ENCODE results near the gene CBR1. TPM values are rescaled to one million over a fixed set of nuclear protein-coding genes. Genes with fewer than 3 reads are reported as not detected.

Gene CBR1
- total and polyA plus RNA-seq, 2 donors (not counting 3 experiments of a cell fraction or from before 2014, with no cell fraction given) = 41.3 to 124 TPM

DNA sequence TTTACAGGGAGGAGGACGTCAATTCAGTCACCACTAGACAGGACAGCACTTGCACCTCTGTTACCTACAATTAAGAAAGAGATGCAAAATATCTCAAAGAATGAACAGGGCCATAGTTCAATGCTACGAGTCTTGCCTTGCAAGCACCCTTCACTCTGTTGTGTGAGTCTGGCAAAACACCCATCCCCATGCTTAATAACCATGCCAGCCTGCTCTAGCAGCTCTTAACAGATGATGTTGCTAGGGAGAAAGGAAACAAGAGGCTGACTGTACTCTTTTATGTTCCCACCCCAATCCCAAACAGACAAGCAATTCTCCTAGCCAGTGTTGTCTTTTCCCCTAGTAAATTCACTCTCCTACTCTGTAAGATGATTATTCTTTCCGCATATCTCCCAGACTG is 5.3 kb downstream of the CBR1 start:
- DNase-seq (ENCODE audit: low read depth, low spot score) = no peak
- BruUV-seq (replicated peaks) = no TSS peak
- Histone ChIP-seq H3K27me3 (ENCODE audit: control insufficient read depth in 2 of 2, insufficient read depth in 2 of 2, low read length in 2 of 2) (peaks cover 3 to 5% of the 10 kb centered on the region in 2 experiments), H3K9ac (replicated peaks; ENCODE audit: extremely low read depth, insufficient read depth, low read length) (no peak overlapping the region), H2AFZ (ENCODE audit: low read depth, low read length) (no peak overlapping the region), H3K9me3 (replicated peaks; ENCODE audit: control insufficient read depth, insufficient read depth, low read length) (no peaks in the 10 kb centered on the region), H3K4me3 (replicated peaks in 1 of 3; ENCODE audit: insufficient read depth in 1 of 3, low read depth in 1 of 3, low read length in 3 of 3) (no peak overlapping the region), H3K27ac (ENCODE audit: insufficient read depth, low read depth, low read length) (no peak overlapping the region), H3K4me2 (ENCODE audit: insufficient read depth, low read length) (no peak overlapping the region), H3K36me3 (ENCODE audit: control insufficient read depth in 2 of 2, extremely low read depth in 1 of 2, insufficient read depth in 2 of 2, low read length in 2 of 2) (peaks cover 0 to 3% of the 10 kb centered on the region in 2 experiments), H3K9me1 (replicated peaks; ENCODE audit: control insufficient read depth, extremely low read depth, insufficient read depth, low read length) (no peaks in the 10 kb centered on the region), H4K20me1 (replicated peaks; ENCODE audit: control insufficient read depth, extremely low read depth, insufficient read depth, low read length) (no peaks in the 10 kb centered on the region), H3K79me2 (ENCODE audit: control insufficient read depth, insufficient read depth, low read length) (no peaks in the 10 kb centered on the region), H3K4me1 (ENCODE audit: control insufficient read depth, extremely low read depth, insufficient read depth, low read length) (peaks cover 3% of the 10 kb centered on the region)
- TF ChIP-seq JUN (IDR thresholded peaks at IDR 0.05; ENCODE audit: borderline replicate concordance, insufficient read depth, insufficient read length, low read depth) = no peak
- TF ChIP-seq EZH2 (IDR thresholded peaks at IDR 0.05; ENCODE audit: borderline replicate concordance, low read depth, low read length, severe bottlenecking) = no peak
- no peak for TF ChIP-seq MAX (IDR thresholded peaks at IDR 0.05; ENCODE audit: insufficient read depth, insufficient read length)
- no peak for TF ChIP-seq FOS (IDR thresholded peaks at IDR 0.05; ENCODE audit: borderline replicate concordance, insufficient read depth, low read length)
- TF ChIP-seq GATA2 (IDR thresholded peaks at IDR 0.05; ENCODE audit: insufficient read depth, insufficient read length, low read depth, low read length) = no peak
- TF ChIP-seq CTCF (IDR thresholded peaks at IDR 0.05; ENCODE audit: extremely low read depth in 1 of 2, insufficient read depth in 1 of 2, low read depth in 1 of 2, low read length in 2 of 2) = no peak
- FAIRE-seq = no peak
- dilution Hi-C loops (cut with MboI; ENCODE audit: extremely low pct_ligation_motif_present, low sequenced_read_pairs) = no loop called here
- intact Hi-C loops (cut with micrococcal nuclease) = no loop called here
- ChIA-PET POLR2A (interaction anchor here (0.5 kb wide), 1 partner anchor 9 kb away, joined by 4 read pairs; no protein-coding TSS in a partner anchor), CTCF (interaction anchor here (1.0 kb wide), 2 partner anchors 17 to 30 kb away, joined by 3 read pairs; no protein-coding TSS in a partner anchor)

Data from endothelial cell of umbilical vein (primary cell).